CD4-positive, alpha-beta T cell treated with Interleukin-15 for 1 hour (primary cell): ENCODE measurements around the gene OTUB1.
"Not testable (repeated sequence)": the region's sequence is repeated elsewhere in the genome, so short reads cannot be mapped to it uniquely, and the experiment has no call there.

ENCODE experiments used
- DNase-seq: peaks from one replicate; pipeline ENCODE4 v3.0.0-alpha.2; 2020

Gene OTUB1

GRCh38 chr11:64026575-64027205 is 40.5 kb downstream of the OTUB1 start:
- no peak for DNase-seq

DNA sequence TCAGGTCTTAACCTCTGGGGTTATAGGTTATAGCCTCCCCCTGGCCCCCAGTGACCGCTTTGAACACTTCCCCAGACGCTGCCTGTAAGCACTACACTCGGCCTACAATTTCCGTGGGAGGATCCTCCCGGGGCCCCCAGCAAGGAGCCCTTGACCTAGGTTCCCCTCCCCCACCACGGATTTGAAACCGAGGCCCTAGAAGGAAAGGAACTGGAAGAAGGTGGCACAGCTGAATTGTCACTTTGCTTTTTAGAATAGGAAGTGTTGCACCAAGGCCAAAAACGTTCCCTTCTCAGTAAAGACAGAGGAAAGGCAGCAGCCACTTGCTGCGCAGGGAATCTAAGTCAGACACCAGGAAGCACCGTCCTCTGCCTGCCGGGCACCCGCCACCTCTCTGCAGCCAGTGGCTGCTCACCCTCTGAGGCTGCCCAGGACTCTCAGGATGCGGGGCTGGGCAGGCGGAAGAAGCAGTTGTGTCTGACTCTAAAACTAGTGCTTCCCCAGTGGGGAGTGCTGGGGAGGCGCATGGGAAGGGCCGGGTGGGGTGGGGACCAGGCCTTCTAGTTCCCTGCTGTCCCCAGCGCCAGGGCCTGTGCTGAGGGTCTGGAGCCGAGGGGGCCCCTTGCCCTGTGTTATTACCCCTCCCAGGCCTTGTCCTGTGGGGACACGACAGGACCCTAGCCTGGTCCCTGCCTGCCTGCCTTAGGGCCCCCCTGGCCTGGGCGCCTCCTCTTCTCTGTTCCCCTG is 41.6 kb downstream of the OTUB1 start:
- DNase-seq, result no peak

DNA sequence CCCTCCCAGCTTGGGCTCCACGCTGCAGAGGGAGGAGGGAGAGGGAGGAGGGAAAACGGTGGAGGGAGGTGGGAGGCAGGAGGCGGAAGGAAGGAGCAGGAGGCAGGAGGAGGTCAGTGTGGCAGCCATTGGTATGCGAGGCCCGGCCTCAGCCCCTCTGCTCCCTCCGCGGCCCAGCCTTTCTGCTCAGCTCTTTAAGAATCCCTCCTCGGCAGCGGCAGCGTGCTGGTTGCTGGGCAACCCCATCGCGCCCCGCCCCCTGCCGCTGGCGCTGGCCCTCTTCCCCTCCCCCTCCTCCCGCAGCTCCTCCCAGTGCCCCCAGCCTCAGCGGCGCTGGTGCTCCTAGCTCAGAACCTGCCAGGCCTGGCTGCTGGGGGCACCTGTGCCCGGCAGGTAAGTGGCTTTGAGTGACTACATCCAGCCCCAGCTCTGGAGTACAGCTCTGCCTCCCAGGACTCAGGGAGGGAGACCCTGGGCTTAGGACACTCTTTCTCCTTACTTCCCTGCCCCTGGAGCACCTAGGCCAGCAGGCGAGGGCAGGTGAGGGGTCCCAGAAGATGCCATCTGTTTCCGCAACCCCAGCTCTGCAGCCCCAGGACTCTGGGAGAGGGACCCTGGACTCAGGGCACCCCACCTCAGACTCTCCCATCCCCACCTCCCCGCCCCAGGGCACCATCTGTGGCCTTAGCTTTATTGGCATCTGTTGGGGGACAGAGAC is 42.3 kb downstream of the OTUB1 start:
- DNase-seq, result no peak

GRCh38 chr11:64029773-64030172 is 43.5 kb downstream of the OTUB1 start:
- no peak for DNase-seq

GRCh38 chr11:64031001-64031400 is 44.8 kb downstream of the OTUB1 start:
- DNase-seq, result no peak

DNA sequence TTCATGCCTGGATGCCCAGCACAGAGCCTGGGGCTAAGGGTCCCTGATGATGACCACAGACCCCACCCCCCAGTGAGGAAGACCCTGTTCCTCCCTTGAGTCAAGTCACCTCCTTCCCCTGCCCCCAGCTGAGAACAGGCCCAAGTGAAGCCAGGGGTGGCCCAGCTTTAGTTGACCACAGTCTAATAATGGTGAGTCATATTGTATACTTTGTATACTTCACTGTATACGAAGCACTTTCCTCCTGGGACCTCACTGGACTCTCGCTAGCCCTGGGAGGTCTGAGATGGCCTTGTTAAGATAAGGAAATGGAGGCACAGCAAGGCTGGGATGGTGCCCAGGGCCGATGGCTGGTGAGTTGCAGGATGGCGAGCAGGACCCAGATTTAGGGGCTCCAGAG is 45.8 kb downstream of the OTUB1 start:
- no peak for DNase-seq

GRCh38 chr11:64034411-64034811 is 48.2 kb downstream of the OTUB1 start:
- no peak for DNase-seq

GRCh38 chr11:64035081-64035524 is 48.9 kb downstream of the OTUB1 start:
- DNase-seq, result no peak

DNA sequence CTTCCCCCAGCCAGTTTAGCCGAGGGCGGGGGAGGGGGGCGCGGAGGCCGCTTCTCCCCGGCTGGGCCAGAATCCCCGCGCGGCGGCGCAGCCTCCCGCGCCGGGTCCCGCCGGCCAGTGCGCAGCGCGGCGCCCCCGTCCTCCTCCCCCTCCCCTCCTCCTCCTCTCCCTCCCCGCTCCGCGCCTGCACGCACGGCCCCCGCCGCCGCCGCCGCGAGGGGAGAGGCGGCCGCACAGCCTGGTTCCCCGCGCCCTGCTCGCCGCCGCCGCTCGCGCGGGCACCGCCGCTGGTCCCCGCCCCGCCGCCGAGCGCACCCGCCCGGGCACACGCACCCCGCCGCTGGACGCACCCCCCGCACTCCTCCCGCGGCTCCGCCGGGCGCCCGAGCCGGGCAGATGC is 49.3 kb downstream of the OTUB1 start, which contains the start of gene FLRT1:
Gene FLRT1, plus strand, starts transcription at position 356 of the 400 bp plus-strand sequence. CDS start 80,337 bp downstream, outside the sequence.
- DNase-seq, result no peak

GRCh38 chr11:64036087-64037026 is 50.1 kb downstream of the OTUB1 start:
- DNase-seq, result no peak

DNA sequence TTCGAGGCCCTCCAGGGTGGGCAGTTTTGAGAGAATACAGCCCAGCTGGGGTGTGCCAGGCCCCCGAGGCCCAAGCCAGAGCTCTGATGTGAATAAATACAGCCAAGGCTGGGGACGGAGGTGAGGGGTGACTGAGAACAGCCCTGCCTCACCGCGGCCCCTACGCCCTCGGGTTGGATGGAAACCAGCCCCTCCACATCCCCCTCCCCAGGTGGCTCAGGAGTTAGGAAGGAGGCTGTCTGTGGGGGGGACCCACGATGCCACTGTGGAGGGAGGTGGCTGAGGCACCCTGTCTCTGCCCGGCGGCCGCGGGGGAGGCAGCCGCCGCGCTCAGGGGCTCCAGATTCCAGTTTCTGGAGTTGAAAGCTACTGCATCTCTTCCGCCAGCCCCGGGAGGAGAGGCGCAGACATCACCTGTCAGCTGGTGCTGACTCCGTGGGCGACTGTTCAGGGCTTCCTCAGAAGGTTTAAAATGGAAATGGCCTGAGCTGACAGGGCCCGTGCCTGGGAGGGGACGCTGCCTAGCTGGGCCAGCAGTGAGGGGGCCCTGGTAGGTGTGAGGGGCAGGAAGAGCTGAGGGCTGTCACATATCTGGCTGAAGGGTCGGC is 50.9 kb downstream of the OTUB1 start:
- no peak for DNase-seq

- DNase-seq, result no peak
Measured at GRCh38 chr11:64038500-64038899, 52.3 kb downstream of the OTUB1 start.

DNA sequence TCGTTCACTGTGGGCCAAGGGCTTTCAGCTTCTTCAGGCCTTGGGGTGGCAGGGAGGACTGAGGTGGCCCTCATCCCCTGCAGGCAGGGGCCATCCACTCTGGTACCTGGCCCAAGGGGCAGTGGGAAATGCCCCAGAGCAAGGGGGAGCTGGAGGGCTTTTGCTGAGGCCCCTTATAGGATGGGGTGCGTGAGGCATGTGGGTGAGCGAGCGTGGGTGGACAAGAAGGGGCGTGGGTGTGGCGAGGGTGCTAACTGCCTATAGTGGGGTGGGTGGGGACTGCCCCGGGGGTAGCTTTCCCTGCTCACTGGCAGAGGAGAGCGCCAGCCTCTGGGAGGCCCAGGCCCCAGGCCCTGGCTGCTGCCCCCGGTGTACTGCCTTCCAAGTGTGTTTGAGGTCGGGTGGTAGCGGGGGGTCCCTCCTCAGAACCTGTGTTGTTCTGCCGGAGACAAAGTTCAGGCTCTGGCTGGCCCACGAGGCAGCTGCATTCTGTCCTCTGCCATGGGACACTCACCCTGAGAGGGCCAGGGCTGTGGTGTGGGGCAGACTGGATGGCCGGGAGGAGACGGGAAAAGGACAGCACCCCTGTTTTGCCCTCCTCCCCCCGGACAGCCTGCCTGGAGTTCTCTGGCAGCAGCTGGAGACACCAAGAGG is 52.9 kb downstream of the OTUB1 start:
- DNase-seq, result no peak

- DNase-seq, result no peak
Measured at GRCh38 chr11:64040684-64041322, 54.6 kb downstream of the OTUB1 start.

DNA sequence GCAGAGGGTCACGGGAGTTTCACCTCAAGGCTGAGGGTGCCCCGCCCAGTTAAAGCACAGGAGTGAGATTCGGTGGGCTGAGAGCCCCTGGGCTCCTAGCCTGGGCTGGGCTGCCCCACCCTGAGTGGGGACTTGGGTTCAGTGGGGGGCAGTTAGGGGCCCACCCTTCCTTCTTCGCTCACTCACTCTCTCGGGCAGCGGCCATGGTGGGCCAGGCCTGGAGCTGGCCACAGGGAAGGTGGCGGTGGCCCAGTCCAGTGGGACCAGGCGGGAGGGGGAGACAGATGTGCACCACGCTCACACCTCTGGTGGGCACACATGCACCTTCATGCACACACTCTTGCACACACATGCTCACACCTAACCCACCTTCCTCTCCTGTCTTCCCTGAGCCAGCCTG is 55.6 kb downstream of the OTUB1 start:
- DNase-seq, result no peak

GRCh38 chr11:64042301-64042700 is 56.1 kb downstream of the OTUB1 start:
- DNase-seq, result no peak

DNA sequence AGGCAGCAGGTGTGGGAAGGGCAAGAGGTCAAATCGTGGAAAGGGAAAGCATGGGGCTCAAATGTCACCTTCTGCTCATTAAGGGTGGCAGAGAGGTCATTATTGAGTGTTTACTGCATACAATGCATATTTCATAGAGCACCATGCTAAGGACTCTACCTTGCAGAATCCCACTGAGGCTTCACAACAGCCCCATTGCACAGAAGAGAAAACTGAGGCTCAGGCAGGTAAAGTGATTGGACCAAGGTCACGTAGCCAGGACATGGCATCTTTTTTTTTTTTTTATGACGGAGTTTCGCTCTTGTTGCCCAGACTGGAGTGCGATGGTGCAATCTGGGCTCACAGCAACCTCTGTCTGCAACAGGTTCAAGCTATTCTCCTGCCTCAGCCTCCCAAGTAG is 57.3 kb downstream of the OTUB1 start:
- no peak for DNase-seq

DNA sequence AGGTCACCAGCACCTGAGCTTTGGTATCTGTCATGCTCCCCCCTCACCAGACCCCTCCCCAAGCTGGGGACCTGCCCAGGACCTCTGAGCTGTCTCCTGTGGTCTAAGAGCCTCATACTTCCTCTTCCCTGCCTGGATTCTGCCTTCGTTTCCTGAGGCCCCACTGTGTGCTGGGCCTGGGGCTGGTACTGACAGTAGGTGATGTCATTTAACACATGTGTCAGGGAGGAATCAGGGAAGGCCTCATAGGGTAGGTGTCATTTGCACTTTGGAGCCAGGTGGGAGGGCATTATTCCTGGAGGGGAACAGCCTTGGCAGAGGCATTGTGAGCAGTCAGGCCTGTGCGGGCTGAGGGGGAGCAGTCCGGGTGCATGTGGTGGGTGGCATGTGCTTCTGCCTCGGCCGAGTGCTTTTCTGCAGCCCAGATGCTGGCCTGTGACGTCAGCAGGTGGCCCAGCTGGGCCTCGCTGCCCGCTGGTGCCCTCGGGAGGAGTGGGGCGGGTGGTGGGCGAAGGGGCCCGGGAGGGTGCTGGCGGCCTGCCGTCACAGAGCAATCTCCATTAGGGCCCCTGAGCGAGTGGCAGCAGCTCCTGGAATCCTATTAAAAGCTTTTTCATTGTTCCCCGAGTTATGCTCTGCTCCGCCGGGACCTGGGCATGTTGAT is 58.6 kb downstream of the OTUB1 start:
- DNase-seq, result no peak

- no peak for DNase-seq
Measured at GRCh38 chr11:64045700-64046099, 59.5 kb downstream of the OTUB1 start.

- DNase-seq, result not testable (repeated sequence)
Measured at GRCh38 chr11:64047373-64047772, 61.1 kb downstream of the OTUB1 start.
